GM19240 (cell line): ENCODE results near the gene CAMTA1.

ENCODE experiments used
- DNase-seq: peaks from one replicate; pipeline ENCODE4 v3.0.0; 2011; ENCODE audit warnings: low spot score; ENCODE audit not compliant: insufficient read length

The CAMTA1 gene

DNA sequence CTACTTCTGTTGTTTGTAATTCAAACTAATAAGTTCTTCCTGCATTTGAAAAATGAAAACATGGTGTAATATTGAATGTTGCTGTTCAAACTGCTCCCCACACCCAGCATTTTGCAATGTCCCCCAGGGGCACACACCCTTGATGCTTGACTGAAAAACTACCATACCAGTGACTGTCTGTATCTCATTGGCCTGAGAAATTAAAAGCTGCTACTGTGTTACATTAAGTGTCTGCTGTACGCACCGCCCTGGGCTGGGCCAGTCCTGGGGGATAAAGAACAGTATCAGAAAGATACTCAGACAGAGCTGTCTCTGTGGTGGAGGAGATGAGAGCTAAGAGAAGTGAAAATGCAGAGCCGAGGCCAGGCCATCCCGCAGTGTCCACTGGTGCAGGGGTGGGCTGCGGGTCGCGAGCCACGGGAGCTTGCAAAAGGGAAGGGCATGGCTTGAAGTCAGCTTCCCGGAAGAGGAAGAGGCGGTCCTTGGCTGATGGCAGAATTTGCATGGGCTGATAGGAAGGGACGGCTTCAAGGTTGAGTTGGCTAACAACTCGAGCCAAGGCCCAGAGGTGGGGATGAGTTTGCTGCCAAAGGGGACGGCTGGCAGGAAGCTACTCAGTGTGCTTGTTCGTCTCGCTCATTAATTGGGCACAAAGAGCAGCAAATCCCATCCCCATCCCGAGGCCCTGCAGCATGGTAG, 656.0 kb downstream of the CAMTA1 start:
- DNase-seq: no peak

DNA sequence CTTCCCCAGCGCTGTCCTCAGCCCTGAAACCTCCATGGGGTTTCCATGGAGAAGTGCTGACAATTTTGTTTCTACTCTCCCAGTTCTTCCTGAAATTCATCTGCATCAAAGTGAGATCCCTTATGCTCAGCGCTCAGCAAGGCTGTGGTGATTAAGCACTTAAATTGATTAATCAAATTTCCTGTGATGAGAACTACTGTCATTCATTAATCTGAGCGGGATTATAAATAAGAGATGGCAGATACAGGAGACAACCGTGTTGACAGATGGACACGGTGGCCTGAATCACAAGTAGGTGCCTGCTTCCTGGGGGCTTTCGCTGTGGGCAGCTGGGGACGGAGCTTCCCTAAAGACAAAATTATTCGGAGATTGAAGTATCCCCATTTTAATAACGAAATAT, 656.8 kb downstream of the CAMTA1 start:
- DNase-seq: no peak

DNA sequence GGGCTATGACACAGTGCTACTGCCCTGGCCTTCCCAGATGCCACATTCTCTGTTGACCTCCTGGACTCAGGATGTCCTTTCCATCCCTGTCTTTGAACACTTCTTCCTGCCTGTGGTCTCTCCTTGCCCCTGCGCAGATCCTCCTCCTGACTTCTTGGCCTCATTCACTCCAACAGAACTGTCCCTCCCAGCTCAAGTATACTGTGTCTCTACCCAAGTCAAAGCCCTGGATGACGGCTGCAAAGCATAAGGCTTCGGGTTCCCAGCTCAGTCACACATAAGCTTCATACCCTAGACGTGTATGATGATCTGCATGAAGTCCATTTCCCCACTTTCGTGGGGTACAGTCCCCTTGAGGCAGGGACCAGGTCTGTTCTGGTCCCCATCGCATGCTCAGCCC, 657.7 kb downstream of the CAMTA1 start:
- no peak for DNase-seq

DNA sequence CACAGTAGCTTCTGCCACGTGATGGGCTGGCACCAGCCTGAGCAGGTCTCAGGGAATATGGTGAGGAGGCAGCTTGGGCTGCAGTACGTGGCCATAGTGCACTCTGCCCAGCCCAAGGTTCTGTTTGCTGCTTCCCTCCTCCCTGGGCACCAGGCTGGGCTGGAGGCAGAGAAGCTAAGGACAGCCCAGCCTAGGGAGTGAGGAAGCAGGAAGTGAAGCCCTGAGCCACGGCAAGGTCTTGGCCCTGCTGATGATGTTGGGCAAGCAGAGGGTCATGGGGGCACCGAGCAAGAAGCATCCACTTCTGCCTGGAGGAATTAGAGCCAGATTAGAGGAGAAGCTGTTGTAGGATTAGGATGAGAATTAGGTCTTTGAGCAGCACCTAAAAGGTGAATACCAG, 659.1 kb downstream of the CAMTA1 start:
- no peak for DNase-seq

DNA sequence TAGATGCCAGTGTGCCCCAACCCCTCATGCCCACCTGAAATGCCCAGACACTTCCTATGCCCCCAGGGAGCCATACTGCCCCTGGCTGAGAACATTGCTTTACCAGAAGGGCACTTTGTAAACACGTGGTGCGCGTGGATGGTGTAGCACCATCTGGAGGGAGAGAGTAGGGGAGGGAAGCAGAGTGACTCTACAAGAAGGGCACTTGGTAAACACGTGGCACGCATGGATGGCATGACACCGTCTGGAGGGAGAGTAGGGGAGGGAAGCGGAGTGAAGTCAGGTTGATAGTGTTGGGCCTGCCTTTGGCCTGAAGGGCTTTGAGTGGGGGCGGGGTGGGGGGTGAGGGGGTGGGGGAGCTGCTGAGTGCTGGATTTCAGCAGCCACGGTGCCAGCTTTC, 661.8 kb downstream of the CAMTA1 start:
- no peak for DNase-seq

DNA sequence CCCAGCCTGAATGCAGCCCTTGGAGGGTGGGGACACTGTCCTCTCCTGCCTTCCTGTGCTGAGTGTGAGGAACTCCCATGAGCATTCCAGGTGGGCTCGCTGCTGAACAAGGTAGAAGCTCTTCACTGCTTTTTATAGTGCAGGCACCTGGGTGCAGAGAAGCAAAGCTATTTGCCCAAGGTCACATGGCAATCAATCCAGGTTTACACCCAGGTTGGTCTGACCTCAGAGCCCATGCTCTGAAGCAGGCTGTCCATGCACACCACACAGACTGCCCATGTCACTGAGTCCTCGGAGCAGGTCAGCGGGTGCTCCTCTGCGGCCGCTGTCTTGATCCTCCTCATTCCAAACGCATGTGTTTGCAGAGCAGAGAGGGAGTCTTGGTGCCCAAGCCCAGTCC, 662.5 kb downstream of the CAMTA1 start:
- no peak for DNase-seq

DNA sequence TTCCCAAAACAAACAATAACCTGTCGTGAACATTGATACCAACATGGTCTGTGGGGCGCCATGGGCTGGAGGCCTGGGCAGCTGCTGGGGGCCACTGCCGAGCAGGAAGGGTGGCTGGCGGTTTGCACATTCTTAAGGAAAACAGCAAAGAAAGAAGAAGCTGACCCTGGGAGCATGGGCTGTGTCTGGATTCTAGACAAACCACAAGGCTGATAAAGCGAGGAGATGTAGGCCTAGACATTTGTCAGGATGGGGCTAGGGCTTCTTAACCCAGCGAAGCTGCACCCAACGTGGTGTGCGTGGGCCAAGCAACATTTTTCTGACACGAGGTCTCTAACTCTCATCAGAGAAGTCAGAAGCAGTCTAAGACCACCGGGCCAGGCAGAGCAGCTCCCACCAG, 663.7 kb downstream of the CAMTA1 start:
- no peak for DNase-seq

DNA sequence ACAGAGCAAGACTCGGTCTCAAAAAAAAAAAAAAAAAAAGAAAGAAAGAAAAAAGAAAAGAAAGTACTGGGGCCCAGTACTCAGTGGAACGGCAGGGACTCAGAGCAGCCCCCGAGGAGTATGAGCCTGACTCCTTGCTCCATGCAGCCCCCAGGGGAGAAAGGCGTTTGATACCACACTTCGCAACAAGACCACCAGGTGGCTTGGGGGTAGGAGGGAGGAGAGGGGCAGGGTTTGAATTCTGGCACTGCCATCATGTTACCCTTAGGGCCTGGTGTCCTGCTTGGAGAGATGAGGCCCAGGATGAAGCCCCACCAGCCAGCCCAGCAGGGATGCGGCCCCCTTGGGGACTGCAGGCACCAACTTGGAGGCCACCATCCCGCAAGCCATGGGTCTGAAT, 664.5 kb downstream of the CAMTA1 start:
- no peak for DNase-seq

DNA sequence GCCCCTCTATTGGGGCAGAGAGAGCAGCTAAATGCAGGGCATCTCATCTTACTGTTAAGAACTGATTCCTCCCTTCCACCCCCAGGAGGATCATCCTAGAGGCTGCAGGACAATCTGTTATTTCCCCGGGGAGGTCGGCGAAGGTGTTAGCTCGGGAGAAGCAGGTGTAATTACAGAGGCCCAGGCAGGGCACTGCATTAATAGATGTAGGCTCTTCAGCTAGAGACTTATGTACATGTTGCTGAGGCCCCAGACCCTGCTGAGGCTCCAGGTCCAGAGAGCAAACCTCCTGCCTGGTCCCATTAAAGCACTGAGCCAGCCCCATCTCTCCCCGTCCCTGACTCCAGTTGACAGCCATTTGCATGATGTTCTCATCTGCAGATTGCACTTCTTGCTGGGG, 665.6 kb downstream of the CAMTA1 start:
- DNase-seq: no peak

DNA sequence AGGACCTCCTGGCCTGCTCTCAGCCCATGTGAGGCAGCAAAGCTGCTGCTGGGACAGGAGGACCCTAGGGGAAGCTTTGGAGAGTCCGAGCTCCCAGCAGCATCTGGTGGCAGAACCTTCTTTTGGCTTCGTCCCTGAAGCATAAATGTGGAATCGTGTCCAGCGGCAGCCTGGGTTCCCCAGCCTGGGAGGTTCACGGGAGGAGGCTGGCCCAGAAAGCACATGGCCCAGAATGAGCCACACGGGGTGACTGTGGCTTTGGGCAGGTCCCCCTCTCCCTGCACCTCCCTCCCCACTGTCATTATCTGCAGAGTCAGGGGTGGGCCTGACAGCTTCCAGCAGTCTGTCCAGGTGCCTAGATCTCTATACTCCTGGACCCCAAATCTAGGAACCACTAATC, 667.8 kb downstream of the CAMTA1 start:
- DNase-seq: no peak

DNA sequence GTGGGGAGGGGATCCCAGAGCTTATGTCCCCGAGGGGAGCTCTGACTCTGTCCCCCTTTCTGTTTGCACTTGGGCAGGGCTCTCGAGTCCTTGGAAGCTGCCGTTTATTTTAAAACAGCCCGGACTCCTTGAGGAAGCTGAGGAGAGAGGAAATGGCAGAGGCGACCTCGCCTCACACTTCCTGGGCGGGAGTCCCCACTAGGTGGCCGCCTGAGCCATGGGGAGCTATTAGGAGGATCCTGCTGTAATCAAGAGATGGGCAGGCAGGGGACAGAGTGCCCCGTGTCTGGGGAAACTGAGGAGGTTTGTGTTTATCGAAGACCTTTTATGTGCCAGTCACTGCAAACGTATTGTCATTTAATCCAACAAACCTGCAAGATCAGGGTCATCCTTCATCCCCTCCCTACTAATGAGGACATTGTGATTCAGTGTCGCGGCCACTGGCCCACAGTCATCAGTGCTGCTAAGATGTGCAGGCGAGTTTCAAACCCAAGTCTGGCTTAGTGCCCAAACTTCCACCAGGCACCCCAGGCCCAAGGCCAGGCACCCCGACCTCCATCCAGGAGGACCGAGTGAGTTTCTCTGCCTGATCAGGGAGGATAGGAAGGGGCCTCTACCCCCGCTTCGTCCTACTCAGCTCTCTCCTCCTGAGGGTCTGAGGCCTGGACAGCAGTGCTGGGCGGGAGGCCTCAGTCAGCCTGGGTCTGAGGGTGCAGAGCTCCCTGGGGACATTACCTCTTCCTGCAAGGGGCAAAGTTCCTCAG, 669.0 kb downstream of the CAMTA1 start:
- DNase-seq: no peak

DNA sequence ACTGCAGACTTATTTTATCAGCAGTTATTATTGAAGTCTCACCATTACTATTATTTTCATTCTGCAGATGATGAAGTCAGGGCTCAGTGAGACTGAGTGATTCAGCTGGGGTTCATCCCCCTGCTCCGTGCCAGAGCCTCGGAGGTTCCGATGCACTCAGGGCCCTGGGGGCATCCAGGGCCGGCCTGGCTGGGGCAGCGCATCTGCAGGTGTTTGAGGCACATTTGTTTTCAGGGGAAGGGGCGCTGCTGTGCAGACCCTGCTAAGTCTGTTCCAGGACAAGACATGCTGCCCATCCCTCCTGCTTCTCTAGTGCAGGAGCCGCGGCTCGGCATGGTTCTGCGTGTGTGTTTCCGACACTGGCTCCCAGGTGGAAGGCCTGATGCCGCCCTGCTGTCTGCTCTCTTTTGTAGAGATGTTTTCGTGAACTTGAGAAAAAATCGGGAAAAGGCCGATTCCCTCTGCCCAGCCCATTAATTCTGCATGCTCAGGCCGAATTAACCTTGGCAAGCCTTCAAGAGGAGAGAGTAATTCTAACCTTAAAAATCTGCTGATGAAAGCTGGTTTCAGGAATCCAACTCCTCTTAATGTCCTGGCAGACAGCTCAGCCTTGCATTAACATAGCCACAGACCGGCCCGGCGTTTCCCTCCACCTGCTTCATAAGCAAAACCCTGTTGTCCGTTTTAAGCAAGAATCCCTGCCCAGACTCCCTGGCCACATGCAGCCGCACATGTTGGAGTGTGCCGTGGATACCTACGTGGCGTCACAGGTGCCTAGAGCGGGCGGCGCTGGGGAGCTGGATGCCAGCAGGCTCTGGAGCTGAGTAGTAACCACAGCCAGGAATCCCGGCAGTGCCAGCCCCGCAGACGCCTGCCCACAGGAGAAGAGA, 669.9 kb downstream of the CAMTA1 start:
- DNase-seq: no peak

DNA sequence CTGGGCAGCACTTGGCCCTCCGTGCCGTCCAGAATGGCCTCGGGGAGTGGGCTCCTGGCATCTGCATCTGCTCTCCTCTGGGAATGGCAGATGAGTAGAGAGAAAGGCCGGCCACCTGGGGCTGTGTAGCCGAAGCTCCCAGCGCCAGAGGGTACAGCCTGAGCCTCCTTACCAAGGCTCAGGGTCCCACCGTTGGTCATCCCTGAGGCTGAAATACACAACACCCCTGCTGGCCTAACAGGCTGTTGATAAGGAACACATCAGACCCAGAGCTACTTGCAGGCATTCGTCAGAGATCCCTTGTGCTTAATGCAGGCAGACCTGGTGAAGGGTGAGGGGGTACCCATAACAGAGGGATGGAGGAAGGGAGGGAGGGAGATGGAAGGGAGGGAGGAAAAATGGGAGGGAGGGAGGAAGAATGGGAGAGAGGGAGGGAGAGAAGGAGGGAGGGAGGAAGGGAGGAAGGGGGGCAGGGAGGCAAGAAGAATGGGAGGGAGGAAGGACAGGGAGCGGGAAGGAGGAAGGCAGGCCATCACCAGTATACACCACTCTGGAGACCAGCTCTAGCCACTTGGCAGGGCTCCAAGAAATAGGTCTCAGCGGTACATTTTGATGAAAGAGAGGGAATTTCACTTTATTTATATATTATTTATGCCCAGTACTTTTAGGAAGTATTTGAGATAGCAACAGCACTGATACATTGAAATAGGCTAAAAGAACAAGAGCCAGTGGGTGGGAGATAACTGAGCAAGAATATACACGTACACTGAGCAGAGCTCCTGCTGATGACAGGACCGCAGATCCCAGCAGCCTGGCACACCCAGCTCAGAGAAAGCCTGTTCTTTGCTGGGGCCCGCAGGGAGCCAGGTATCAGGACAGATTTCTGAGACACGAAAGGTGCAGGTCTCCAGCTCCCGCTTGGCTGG, 670.8 kb downstream of the CAMTA1 start:
- DNase-seq: no peak

DNA sequence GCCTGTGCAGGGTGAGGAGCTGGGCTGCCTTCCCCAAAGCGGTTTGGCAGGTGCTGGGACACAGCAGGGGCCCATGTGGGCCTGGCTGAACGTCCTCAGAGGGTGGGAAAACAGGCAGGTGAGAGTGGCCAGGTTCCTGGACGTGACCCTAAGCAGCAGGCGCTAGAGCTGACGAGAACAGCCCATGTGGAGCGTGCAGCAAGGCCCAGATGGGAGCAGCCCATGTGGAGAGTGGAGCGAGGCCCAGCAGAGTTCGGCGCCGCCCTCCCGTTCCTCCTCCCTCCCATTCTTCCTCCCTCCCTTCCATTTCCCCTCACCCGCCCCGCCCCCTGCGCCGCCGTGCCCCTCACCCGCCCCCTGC, 671.4 kb downstream of the CAMTA1 start:
- DNase-seq: no peak

DNA sequence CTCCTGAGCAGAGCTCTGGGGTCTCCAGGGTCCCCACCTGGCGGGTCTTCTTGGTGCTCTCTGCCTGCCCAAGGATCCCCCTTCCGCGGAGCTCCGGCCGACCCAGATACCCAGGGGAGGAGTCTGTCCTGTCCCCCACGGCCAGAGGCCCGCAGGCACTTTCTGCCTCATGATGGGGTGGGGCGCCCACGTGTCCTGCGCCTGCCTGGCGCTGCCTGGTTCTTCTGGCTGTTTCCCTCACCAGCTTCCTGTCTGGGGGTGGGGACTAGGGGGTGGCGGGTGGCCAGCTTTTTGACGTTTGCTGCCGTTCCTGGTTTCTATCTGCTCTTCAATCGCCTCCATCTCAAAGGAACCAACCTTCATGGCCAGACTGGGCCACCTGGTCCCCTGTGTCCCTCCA, 672.6 kb downstream of the CAMTA1 start:
- no peak for DNase-seq

DNA sequence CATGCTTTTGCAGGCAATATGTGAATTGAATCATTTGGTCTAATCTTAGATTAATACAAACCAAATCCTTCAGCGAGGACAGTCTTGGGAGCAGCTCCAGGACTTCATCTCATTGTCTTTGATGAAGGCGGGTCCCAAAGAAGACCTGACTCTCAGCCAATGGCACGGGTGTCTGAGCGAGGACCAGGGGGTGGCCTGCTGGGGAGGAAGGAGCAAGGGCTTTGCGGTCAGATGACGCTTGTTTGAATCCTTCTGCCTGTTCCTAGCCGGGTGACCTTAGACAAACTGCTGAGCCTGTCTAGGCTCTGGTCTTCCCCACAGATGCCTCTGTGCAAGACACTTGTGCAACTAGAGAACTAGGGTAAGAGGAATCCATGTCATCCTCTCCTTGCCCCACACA, 673.7 kb downstream of the CAMTA1 start:
- no peak for DNase-seq

DNA sequence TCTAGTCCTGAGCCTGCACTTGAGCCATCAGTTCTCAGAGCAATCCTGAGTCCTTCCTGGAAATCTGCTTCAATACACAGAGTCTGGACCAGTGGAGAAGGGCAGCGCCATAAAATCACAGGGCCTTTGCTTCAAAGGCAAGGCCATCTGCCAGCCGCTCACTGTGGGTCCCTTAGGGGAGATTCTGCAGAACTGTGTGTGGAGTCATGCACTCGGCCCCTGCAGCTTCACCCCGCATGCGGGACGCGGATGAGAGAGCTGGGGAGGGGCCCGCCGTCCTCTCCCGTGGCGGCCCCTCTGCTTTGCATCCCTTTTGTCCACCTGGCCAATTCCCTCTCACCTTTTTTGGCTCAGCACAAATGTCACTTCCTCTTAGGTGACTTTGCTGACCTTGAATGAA, 674.7 kb downstream of the CAMTA1 start:
- DNase-seq: no peak

DNA sequence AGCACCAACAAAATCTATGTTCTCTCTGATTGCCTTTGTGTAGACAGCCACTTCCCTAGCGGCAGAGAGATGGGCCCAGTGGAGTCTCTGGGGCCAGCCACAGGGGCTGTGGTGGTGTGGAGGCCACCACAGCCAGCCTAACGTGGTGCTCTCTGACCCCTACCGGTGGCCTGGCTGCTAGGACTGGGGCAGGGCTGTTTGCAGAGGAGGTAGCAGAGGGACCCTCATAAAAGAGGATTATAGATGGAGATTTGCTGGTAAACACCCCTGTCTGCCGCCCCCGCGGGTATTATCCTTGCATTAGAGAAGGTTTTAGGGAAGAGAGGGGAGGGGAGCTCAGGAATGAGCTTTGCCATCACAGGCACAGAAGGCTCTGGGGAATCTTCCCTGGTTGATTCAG, 675.6 kb downstream of the CAMTA1 start:
- DNase-seq: no peak

DNA sequence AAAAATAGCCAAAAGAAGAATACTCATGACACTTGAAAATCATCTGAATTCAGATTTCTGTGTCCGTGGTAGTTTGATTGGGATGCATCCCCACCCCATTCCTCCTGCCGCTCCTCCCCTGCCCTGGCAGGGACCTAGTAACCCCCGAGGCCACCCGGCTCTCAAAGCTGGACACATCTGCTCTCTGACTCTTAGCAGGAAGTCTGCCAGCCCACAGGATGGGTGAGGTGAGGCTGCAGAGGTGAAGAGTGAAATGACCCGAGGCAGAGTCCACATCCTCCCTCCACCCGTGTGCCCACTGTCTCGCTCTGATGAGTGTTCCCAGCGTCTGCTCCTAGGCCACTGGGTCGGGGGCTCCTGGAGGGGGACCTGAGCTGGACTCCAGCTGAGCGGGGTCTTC, 677.4 kb downstream of the CAMTA1 start:
- no peak for DNase-seq

DNA sequence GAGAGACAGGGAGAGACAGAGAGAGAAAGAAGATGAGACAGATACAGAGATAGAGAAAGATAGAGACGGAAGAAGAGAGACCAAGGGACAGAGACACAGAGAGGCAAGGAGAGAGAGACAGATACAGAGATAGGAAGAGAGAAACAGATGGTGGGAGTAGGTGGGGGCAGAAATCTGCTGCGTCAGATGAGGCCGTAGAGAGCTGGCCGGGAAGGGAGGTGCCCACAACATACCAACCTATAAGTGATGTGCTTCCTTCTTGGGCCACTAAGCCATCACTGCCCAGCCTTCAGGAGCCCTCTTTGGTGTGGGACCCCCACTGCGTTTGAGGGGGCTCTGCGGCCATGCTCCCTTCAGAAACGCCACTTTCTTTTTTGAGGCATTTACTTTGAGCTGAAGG, 678.3 kb downstream of the CAMTA1 start:
- no peak for DNase-seq

DNA sequence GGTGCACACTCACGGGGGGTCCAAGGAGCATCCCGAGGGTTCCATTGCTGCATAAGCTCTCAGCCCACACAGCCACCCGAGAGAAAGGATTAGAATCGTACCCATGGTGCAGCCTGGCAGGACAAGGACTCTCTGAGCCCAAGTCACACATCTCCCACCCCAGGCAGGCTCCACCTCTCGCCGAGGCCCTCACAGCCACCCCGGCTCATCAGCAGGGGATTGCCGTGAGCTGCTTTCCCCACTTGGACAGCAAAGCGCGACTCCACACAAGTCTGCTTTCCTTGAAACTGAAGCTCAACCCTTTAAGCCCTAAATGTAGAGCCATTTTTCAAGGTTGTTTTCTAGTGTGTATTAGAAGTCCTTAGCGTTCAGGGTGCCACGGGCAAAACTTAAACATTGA, 679.5 kb downstream of the CAMTA1 start:
- no peak for DNase-seq
